ENCODE data around the gene ZNF410. TPM values are rescaled to one million over a fixed set of nuclear protein-coding genes. Genes with fewer than 3 reads are reported as not detected.

The ZNF410 gene
- total RNA-seq, 2 donors from 2014 or later = 34.2 to 40.7 TPM

- 87 to 91% methylated on average over 1 of the region's 1 CpG for WGBS, 2 experiments (ENCODE audit: insufficient coverage in 1 of 2, insufficient read length in 1 of 2)
- DNase-seq = no peak
- Mint-ChIP-seq H3K4me1 (no peaks in the 10 kb centered on the region), H3K27ac (no peak overlapping the region), H3K36me3 (ENCODE audit: low read depth) (peaks cover 9% of the 10 kb centered on the region), H3K9me3 (no peaks in the 10 kb centered on the region), H3K4me3 (no peak overlapping the region), H3K27me3 (ENCODE audit: insufficient read depth) (no peaks in the 10 kb centered on the region)
- Histone ChIP-seq H3K4me1 (ENCODE audit: control insufficient read depth, insufficient read depth, low read length) (no peaks in the 10 kb centered on the region), H3K27ac (ENCODE audit: low read depth, low read length) (no peak overlapping the region), H3K9ac (ENCODE audit: extremely low read depth, low read length, poor library complexity, severe bottlenecking) (no peak overlapping the region), H3K9me3 (ENCODE audit: control insufficient read depth, low read length) (no peaks in the 10 kb centered on the region), H3K36me3 (ENCODE audit: control insufficient read depth, insufficient read depth, low read length) (peaks cover 24% of the 10 kb centered on the region), H3K27me3 (ENCODE audit: control insufficient read depth, insufficient read depth, low read length, poor library complexity, severe bottlenecking) (no peaks in the 10 kb centered on the region), H3K4me3 (ENCODE audit: low read length) (no peak overlapping the region)
- no peak for TF ChIP-seq CTCF (conservative IDR thresholded peaks at IDR 0.05)
Observed at GRCh38 chr14:73879027-73879426, 7.6 kb upstream of the ZNF410 start.

GRCh38 chr14:73884438-73885190, 2.0 kb upstream of the ZNF410 start:
- H3K27me3 Mint-ChIP-seq (ENCODE audit: insufficient read depth) = no peaks in the 10 kb centered on the region
- Histone ChIP-seq H3K36me3 (ENCODE audit: control insufficient read depth, insufficient read depth, low read length) (peaks cover 3% of the 10 kb centered on the region), H3K27me3 (ENCODE audit: control insufficient read depth, insufficient read depth, low read length, poor library complexity, severe bottlenecking) (no peaks in the 10 kb centered on the region), H3K4me3 (ENCODE audit: low read length) (peak overlapping the region; percentile 99), H3K9me3 (ENCODE audit: control insufficient read depth, low read length) (no peaks in the 10 kb centered on the region), H3K27ac (ENCODE audit: low read depth, low read length) (no peak overlapping the region), H3K9ac (ENCODE audit: extremely low read depth, low read length, poor library complexity, severe bottlenecking) (no peak overlapping the region), H3K4me1 (ENCODE audit: control insufficient read depth, insufficient read depth, low read length) (no peaks in the 10 kb centered on the region)
- DNase-seq = no peak
- H3K36me3 Mint-ChIP-seq (ENCODE audit: low read depth) = peaks cover 4% of the 10 kb centered on the region
- no peak for TF ChIP-seq CTCF (conservative IDR thresholded peaks at IDR 0.05)
- no peak overlapping the region for H3K27ac Mint-ChIP-seq
- no peaks in the 10 kb centered on the region for H3K9me3 Mint-ChIP-seq
- H3K4me3 Mint-ChIP-seq = peak overlapping the region; percentile 85
- H3K4me1 Mint-ChIP-seq = peaks cover 19% of the 10 kb centered on the region
- WGBS, 2 experiments (ENCODE audit: insufficient coverage in 1 of 2, insufficient read length in 1 of 2) = 91 to 100% methylated on average over 3 to 7 of the region's 8 CpGs

GRCh38 chr14:73887318-73887616, 608 bp downstream of the ZNF410 start:
- 0 to 11% methylated on average over 2 to 7 of the region's 7 CpGs for WGBS, 2 experiments (ENCODE audit: insufficient coverage in 1 of 2, insufficient read length in 1 of 2)
- peak overlapping the region; percentile 89 for H3K27ac Mint-ChIP-seq
- TF ChIP-seq CTCF (conservative IDR thresholded peaks at IDR 0.05) = no peak
- Histone ChIP-seq H3K9me3 (ENCODE audit: control insufficient read depth, low read length) (no peaks in the 10 kb centered on the region), H3K9ac (ENCODE audit: extremely low read depth, low read length, poor library complexity, severe bottlenecking) (peak overlapping the region; percentile 95), H3K4me3 (ENCODE audit: low read length) (peak overlapping the region; percentile 99), H3K27ac (ENCODE audit: low read depth, low read length) (peak overlapping the region; percentile 93), H3K4me1 (ENCODE audit: control insufficient read depth, insufficient read depth, low read length) (no peaks in the 10 kb centered on the region), H3K27me3 (ENCODE audit: control insufficient read depth, insufficient read depth, low read length, poor library complexity, severe bottlenecking) (no peaks in the 10 kb centered on the region), H3K36me3 (ENCODE audit: control insufficient read depth, insufficient read depth, low read length) (peaks cover 10% of the 10 kb centered on the region)
- H3K9me3 Mint-ChIP-seq = no peaks in the 10 kb centered on the region
- H3K27me3 Mint-ChIP-seq (ENCODE audit: insufficient read depth) = no peaks in the 10 kb centered on the region
- no peak for DNase-seq
- H3K4me3 Mint-ChIP-seq = peak overlapping the region; percentile 85
- peaks cover 19% of the 10 kb centered on the region for H3K4me1 Mint-ChIP-seq
- H3K36me3 Mint-ChIP-seq (ENCODE audit: low read depth) = peaks cover 4% of the 10 kb centered on the region

All from endodermal cell (in vitro differentiated cells).